ENCODE results near the gene CYP27C1. TPM values are rescaled to one million over a fixed set of nuclear protein-coding genes. Genes with fewer than 3 reads are reported as not detected.

The CYP27C1 gene
- total RNA-seq, 1 donor from 2014 or later: 8.0 TPM

- Mint-ChIP-seq H3K4me1 (ENCODE audit: low read depth) (peaks cover 41% of the 10 kb centered on the region), H3K36me3 (ENCODE audit: insufficient read depth) (no peaks in the 10 kb centered on the region), H3K9me3 (ENCODE audit: low read depth) (no peaks in the 10 kb centered on the region), H3K27me3 (peaks cover 17% of the 10 kb centered on the region), H3K4me3 (ENCODE audit: low read depth) (no peak overlapping the region), H3K27ac (no peak overlapping the region)
- no peak for DNase-seq (ENCODE audit: low spot score, unreplicated experiment)
- TF ChIP-seq, protein P1, sequence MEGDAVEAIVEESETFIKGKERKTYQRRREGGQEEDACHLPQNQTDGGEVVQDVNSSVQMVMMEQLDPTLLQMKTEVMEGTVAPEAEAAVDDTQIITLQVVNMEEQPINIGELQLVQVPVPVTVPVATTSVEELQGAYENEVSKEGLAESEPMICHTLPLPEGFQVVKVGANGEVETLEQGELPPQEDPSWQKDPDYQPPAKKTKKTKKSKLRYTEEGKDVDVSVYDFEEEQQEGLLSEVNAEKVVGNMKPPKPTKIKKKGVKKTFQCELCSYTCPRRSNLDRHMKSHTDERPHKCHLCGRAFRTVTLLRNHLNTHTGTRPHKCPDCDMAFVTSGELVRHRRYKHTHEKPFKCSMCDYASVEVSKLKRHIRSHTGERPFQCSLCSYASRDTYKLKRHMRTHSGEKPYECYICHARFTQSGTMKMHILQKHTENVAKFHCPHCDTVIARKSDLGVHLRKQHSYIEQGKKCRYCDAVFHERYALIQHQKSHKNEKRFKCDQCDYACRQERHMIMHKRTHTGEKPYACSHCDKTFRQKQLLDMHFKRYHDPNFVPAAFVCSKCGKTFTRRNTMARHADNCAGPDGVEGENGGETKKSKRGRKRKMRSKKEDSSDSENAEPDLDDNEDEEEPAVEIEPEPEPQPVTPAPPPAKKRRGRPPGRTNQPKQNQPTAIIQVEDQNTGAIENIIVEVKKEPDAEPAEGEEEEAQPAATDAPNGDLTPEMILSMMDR (IDR thresholded peaks at IDR 0.05; ENCODE audit: unreplicated experiment): no peak
Observed at GRCh38 chr2:127162261-127163089, 57.6 kb downstream of the CYP27C1 start.

- peaks cover 35% of the 10 kb centered on the region for H3K4me1 Mint-ChIP-seq (ENCODE audit: low read depth)
- no peaks in the 10 kb centered on the region for H3K9me3 Mint-ChIP-seq (ENCODE audit: low read depth)
- H3K27me3 Mint-ChIP-seq: peaks cover 17% of the 10 kb centered on the region
- no peak overlapping the region for H3K4me3 Mint-ChIP-seq (ENCODE audit: low read depth)
- H3K36me3 Mint-ChIP-seq (ENCODE audit: insufficient read depth): no peaks in the 10 kb centered on the region
- no peak for DNase-seq (ENCODE audit: low spot score, unreplicated experiment)
- H3K27ac Mint-ChIP-seq: no peak overlapping the region
- TF ChIP-seq, protein P1 (IDR thresholded peaks at IDR 0.05; ENCODE audit: unreplicated experiment): no peak
Observed at GRCh38 chr2:127161176-127162136, 58.6 kb downstream of the CYP27C1 start.

GRCh38 chr2:127160676-127161075 lies 59.4 kb downstream of the CYP27C1 start:
- Mint-ChIP-seq H3K36me3 (ENCODE audit: insufficient read depth) (no peaks in the 10 kb centered on the region), H3K27me3 (peaks cover 17% of the 10 kb centered on the region), H3K4me1 (ENCODE audit: low read depth) (peaks cover 29% of the 10 kb centered on the region), H3K4me3 (ENCODE audit: low read depth) (no peak overlapping the region), H3K27ac (no peak overlapping the region), H3K9me3 (ENCODE audit: low read depth) (no peaks in the 10 kb centered on the region)
- TF ChIP-seq, protein P1 (IDR thresholded peaks at IDR 0.05; ENCODE audit: unreplicated experiment): no peak
- DNase-seq (ENCODE audit: low spot score, unreplicated experiment): no peak

DNA sequence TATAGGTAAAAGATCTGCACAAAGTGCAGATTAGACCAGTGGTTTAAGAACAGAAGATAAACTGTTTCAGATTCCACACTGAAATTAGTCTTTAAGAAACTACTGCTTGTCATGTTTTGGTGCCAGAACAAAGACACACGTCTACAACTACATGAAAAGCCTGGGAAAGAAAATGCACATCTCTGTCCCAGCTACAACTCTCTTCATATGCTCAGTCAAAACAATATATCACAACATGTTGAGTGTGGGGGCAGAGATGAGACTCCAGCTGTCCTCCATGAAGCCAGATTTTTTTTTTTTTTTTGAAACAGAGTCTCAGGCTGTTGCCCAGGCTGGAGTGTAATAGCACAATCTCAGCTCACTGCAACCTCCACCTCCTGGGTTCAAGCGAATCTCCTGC lies 60.6 kb downstream of the CYP27C1 start:
- TF ChIP-seq, protein P1 (IDR thresholded peaks at IDR 0.05; ENCODE audit: unreplicated experiment): no peak
- Mint-ChIP-seq H3K4me3 (ENCODE audit: low read depth) (no peak overlapping the region), H3K27ac (no peak overlapping the region), H3K27me3 (peaks cover 17% of the 10 kb centered on the region), H3K4me1 (ENCODE audit: low read depth) (peaks cover 21% of the 10 kb centered on the region), H3K36me3 (ENCODE audit: insufficient read depth) (no peaks in the 10 kb centered on the region), H3K9me3 (ENCODE audit: low read depth) (no peaks in the 10 kb centered on the region)
- no peak for DNase-seq (ENCODE audit: low spot score, unreplicated experiment)

- no peak for DNase-seq (ENCODE audit: low spot score, unreplicated experiment)
- TF ChIP-seq, protein P1 (IDR thresholded peaks at IDR 0.05; ENCODE audit: unreplicated experiment): no peak
- Mint-ChIP-seq H3K36me3 (ENCODE audit: insufficient read depth) (no peaks in the 10 kb centered on the region), H3K27ac (no peak overlapping the region), H3K9me3 (ENCODE audit: low read depth) (no peaks in the 10 kb centered on the region), H3K27me3 (peaks cover 17% of the 10 kb centered on the region), H3K4me1 (ENCODE audit: low read depth) (peaks cover 13% of the 10 kb centered on the region), H3K4me3 (ENCODE audit: low read depth) (no peak overlapping the region)
Observed at GRCh38 chr2:127158614-127159290, 61.3 kb downstream of the CYP27C1 start.

Measured in progenitor cell of endocrine pancreas (in vitro differentiated cells).